GM12891 (cell line): ENCODE measurements around the gene FUS.

Source experiments
- DNase-seq: peaks from one replicate; pipeline ENCODE4 v3.0.0; 2011; ENCODE audit warnings: low spot score; ENCODE audit not compliant: insufficient read length
- FAIRE-seq: peaks from 2 replicates; lab custom pipeline; 2011; peaks lifted over from hg19 to GRCh38; lab: Jason Lieb, UNC
- PAX5 ChIP-seq: IDR thresholded peaks from 2 replicates; pipeline ENCODE4 v1.6.1; 2011; ENCODE audit warnings: low read length, moderate library complexity, mild to moderate bottlenecking; ENCODE audit not compliant: insufficient read depth, severe bottlenecking
- POLR2A ChIP-seq: IDR thresholded peaks from 2 replicates; pipeline ENCODE4 v1.6.1; 2011; ENCODE audit warnings: low read depth, low read length, control low read depth
- POLR2AphosphoS5 ChIP-seq: IDR thresholded peaks from 2 replicates; pipeline ENCODE4 v1.6.1; 2011; ENCODE audit warnings: low read depth, low read length, control low read depth
- POU2F2 ChIP-seq: IDR thresholded peaks from 2 replicates; pipeline ENCODE4 v1.6.1; 2011; ENCODE audit warnings: low read depth, mild to moderate bottlenecking, control low read depth, low read length, moderate library complexity
- SPI1 ChIP-seq: IDR thresholded peaks from 2 replicates; pipeline ENCODE4 v1.6.1; 2011; ENCODE audit warnings: low read depth, low read length, control low read depth
- TAF1 ChIP-seq: IDR thresholded peaks from 2 replicates; pipeline ENCODE4 v1.6.1; 2011; ENCODE audit warnings: low read depth, low read length, control low read depth

FUS gene

DNA sequence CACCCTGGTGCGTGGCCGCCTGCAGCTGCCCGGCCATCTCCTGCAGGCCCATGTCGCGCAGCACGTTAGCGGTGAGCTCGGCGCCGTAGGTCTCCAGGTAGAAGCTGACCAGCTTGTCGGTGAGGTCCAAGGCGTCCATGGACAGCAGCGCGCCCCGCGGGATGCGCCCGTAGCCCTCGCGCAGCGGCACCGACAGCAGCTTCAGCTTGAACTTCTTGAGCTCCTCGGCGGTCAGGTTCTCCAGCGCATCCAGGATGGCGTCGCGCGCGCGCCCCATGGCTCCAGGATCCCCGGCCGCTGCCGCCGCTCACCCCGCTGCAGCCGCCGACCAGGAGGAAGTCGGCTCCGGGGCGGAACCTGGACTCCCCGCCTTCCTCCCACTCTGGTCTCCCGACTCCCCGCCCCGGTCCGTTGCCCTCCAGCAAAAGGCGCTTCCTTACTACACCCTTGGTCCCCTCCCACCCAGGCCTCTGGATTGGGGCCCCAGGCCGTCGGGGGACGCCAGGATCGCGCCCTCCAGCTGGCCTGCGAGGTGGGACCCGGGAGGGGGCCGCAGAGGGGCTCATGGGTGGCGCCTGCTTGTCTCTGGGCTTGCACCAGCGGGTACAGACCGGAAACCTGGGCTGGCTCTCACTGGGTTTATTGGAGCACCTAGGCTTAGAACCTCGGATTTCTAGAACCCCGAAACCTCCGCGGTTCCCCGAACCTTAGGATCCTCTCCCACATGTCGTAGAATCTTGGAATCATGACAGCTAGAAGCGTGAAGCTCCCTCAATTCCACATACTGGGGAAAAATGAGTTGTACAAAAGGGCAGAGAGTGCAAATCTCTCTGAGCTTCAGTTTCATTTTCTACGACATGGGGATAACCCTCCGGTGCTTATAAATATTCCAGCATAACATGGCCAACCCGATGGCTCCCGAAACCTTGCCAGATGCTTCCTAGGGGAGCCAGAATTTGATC lies 22.8 kb downstream of the FUS start, which contains the start of gene PYCARD:
PYCARD (minus strand) TSS at position 347 of the 962 bp plus-strand sequence; CDS start at position 277, 70 bp downstream.
- DNase-seq (no peak), FAIRE-seq (no peak)
- TF ChIP-seq PAX5 (no peak), POLR2A (no peak), POLR2AphosphoS5 (peak; percentile 57; the same call in 1 of the 2 replicates), SPI1 (peak; percentile 48), TAF1 (no peak), POU2F2 (no peak)

DNA sequence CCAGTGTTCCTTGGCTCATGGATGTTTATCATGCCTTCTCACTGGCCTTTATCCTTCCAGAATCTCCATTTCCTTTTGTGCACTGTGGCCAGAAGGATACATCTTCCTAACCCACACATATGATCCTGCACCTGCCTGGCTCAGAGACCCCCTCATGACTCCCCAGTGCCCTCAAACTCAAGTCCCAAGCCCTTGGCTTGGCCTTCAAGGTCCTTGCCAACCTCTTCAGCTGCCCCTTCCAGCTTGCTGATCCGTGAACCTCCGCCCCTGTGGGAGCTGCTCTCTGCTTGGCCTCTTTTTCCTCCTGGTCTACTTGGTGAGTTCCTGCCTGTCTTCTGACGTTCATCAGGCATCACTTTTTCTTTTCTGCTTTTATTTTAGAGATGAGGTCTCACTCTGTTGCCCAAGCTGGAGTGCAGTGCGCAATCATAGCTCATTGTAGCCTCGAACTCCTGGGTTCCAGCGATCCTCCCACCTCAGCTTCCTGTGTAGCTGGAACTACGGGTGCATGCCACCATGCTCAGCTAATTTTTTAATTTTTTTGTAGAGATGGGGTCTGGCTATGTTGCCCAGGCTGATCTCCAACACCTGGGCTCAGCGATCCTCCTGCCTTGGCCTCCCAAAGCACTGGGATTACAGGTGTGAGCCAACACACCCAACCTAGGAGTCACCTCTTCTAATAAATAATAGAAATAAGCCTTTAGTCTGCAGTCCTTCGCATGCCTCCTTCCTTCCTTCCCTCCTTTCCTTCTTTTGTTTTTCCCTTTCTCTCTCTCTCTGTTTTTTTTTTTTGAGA lies 25.1 kb downstream of the FUS start:
- TF ChIP-seq POU2F2, result no peak

DNA sequence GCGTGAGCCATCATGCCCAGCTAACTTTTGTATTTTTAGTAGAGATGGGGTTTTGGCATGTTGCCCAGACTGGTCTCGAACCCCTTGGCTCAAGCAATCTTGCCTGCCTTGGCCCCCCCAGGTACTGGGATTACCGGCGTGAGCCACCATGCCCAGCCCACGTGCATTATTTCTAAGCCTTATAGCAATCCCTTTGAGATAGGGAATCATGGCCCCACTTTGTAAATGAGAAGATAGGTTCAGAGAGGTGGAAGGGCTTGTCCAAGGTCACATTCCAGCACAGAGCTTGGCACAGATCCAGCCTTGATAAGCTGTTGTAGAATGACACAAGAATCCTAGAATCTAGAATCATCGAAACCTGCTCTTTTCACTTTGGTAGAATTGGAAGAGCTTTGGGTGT lies 26.8 kb downstream of the FUS start:
- TF ChIP-seq PAX5 (no peak), POLR2AphosphoS5 (no peak), TAF1 (no peak), POLR2A (no peak), POU2F2 (no peak), SPI1 (no peak)
- no peak for DNase-seq
- no peak for FAIRE-seq

More for the DNA sequence above, 25.1 kb downstream of the FUS start:
- no peak for DNase-seq
- no peak for FAIRE-seq

DNA sequence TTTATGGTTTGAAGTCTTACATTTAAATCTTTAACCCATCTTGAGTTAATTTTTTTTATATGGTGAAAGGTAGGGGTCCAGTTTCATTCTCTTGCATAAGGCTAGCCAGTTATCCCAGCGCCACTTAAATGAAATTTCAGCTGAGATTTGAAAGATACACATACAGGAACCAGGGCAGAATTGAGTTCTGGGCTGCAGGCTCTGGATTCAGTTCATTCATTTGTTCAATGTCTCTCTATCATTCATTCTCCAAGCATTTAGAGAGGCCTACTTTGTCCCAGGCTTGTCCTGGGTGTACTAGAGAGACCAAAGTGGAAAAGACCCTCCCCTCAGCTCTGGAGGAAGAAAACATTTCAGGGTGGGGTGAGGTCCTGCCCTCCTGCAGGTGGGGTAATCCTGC lies 33.4 kb downstream of the FUS start:
- DNase-seq (no peak), FAIRE-seq (no peak)
- TF ChIP-seq POLR2A, result no peak
- TF ChIP-seq SPI1, result no peak
- no peak for TF ChIP-seq POU2F2
- no peak for TF ChIP-seq PAX5
- TF ChIP-seq TAF1, result no peak
- no peak for TF ChIP-seq POLR2AphosphoS5

GRCh38 chr16:31213877-31214707 lies 34.2 kb downstream of the FUS start, which contains the start of gene TRIM72:
TSS of gene TRIM72 (plus strand) at chr16:31214119. CDS start at chr16:31214739, 620 bp downstream.
- no peak for FAIRE-seq
- TF ChIP-seq SPI1 (peak; percentile 28), POLR2A (no peak)
- DNase-seq, result no peak

DNA sequence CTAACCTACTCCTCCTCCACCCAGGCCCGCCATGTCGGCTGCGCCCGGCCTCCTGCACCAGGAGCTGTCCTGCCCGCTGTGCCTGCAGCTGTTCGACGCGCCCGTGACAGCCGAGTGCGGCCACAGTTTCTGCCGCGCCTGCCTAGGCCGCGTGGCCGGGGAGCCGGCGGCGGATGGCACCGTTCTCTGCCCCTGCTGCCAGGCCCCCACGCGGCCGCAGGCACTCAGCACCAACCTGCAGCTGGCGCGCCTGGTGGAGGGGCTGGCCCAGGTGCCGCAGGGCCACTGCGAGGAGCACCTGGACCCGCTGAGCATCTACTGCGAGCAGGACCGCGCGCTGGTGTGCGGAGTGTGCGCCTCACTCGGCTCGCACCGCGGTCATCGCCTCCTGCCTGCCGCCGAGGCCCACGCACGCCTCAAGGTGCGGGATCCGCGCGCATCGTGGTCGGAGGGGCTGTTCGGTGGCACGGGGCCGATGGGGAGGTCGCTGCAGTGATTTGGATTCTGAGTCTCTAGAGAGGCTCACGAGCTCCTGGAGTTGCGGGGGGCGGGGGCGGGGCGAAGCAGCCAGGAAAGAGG lies 34.9 kb downstream of the FUS start:
- TF ChIP-seq TAF1 (no peak), PAX5 (no peak), SPI1 (no peak)
- DNase-seq, result no peak
- no peak for FAIRE-seq

- peak; percentile 69 for FAIRE-seq
- TF ChIP-seq POU2F2 (no peak), TAF1 (no peak), POLR2AphosphoS5 (no peak), PAX5 (no peak)
- no peak for DNase-seq
These were observed 35.6 kb downstream of the FUS start for GRCh38 chr16:31215287-31216162.

DNA sequence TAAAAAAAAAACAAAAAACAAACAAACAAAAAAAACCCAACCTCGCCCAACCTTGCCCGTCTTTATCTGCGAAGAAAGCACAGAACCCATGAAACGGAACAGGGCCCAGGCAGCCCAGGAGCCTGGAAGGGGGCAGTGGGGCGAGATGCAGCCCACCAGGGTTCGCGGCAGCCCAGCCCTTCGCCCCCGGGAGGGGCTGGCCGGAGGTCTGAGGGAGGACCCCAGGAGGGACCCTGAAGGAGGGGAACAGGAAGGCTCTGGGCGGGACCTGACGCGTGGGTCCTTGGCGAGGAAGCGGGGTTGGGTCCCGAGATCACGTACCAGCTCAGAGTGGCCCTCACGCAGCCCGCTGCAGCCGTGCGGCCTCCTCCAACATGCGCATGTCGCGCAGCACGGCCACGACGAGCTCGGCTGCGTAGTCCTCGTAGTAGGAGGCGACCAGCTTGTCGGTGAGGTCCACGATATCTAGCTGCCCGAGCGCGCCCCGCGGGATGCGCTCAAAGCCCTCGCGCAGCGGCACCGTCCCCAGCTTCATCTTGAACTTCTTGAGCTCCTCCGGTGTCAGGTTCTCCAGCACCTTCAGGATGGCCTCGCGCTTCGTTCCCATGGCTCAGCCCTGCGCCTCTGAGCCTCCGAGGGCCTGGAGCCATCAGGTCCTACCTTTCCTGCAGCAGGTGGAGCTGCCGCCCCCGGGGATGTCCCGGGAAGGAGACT lies 36.6 kb downstream of the FUS start, which contains the start of gene PYDC1:
PYDC1 (minus strand) TSS at position 714 of the 714 bp plus-strand sequence; CDS start at position 607, 107 bp downstream.
- DNase-seq (no peak), FAIRE-seq (peak; percentile 23)
- TF ChIP-seq SPI1 (no peak), POLR2A (no peak), TAF1 (no peak), POU2F2 (no peak), POLR2AphosphoS5 (no peak), PAX5 (no peak)
